HepG2 (cell line): ENCODE measurements around the gene GALNT15. TPM values are rescaled to one million over a fixed set of nuclear protein-coding genes. Genes with fewer than 3 reads are reported as not detected.

Experiments
- ATF1 ChIP-seq: IDR thresholded peaks from 2 replicates; pipeline ENCODE4 v1.6.1; 2016; ENCODE audit warnings: mild to moderate bottlenecking, control low read depth
- CTCF ChIP-seq: sonication (generic); formaldehyde crosslinking; IDR thresholded peaks from 2 replicates; pipeline ENCODE4 v1.5.0; 2020; ENCODE audit warnings: mild to moderate bottlenecking, missing genetic modification reagents, moderate library complexity
- ETV5 ChIP-seq: IDR thresholded peaks from 2 replicates; pipeline ENCODE4 v1.6.1; 2018; ENCODE audit warnings: missing biosample characterization, missing genetic modification reagents, inconsistent platforms, borderline replicate concordance
- FOXM1 ChIP-seq: sonication (generic); formaldehyde crosslinking; IDR thresholded peaks from 2 replicates; pipeline ENCODE4 v1.5.0; 2020; ENCODE audit warnings: missing genetic modification reagents
- HMG20B ChIP-seq: conservative IDR thresholded peaks from 2 replicates; pipeline ENCODE4 v1.6.1; 2016; ENCODE audit warnings: missing genetic modification reagents, missing compliant biosample characterization
- IRX3 ChIP-seq: sonication (generic); formaldehyde crosslinking; IDR thresholded peaks from 2 replicates; pipeline ENCODE4 v1.8.1; 2023; ENCODE audit warnings: mild to moderate bottlenecking, low read depth, missing genetic modification reagents, borderline replicate concordance
- NFE2 ChIP-seq: sonication (generic); formaldehyde crosslinking; IDR thresholded peaks from 2 replicates; pipeline ENCODE4 v1.4.0; 2020; ENCODE audit warnings: missing genetic modification reagents
- NKX3-1 ChIP-seq: sonication (generic); formaldehyde crosslinking; IDR thresholded peaks from 2 replicates; pipeline ENCODE4 v1.5.0; 2020; ENCODE audit warnings: missing genetic modification reagents
- PRPF4 ChIP-seq: fragments of 200-400 bp; formaldehyde crosslinking; IDR thresholded peaks from 2 replicates; pipeline ENCODE4 v1.6.1; 2016; ENCODE audit warnings: low read length, low read depth; ENCODE audit not compliant: poor library complexity, severe bottlenecking
- RFXANK ChIP-seq: IDR thresholded peaks from 2 replicates; pipeline ENCODE4 v1.6.1; 2016
- SALL1 ChIP-seq: sonication (generic); formaldehyde crosslinking; IDR thresholded peaks from 2 replicates; pipeline ENCODE4 v1.8.0; 2022; ENCODE audit warnings: mild to moderate bottlenecking, missing genetic modification reagents
- SYNCRIP ChIP-seq: fragments of 200-400 bp; formaldehyde crosslinking; IDR thresholded peaks from 2 replicates; pipeline ENCODE4 v1.6.1; 2018; ENCODE audit warnings: mild to moderate bottlenecking, low read depth, low read length; ENCODE audit not compliant: insufficient read depth
- TBX3 ChIP-seq: fragments of 450-650 bp; IDR thresholded peaks from 2 replicates; pipeline ENCODE4 v1.6.1; 2017; ENCODE audit warnings: antibody characterized with exemption, mild to moderate bottlenecking, inconsistent platforms, borderline replicate concordance
- TFE3 ChIP-seq: IDR thresholded peaks from 2 replicates; pipeline ENCODE4 v1.6.1; 2016
- YEATS4 ChIP-seq: sonication (generic); formaldehyde crosslinking; IDR thresholded peaks from 2 replicates; pipeline ENCODE4 v1.4.0; 2020; ENCODE audit warnings: missing genetic modification reagents, borderline replicate concordance
- ZNF251 ChIP-seq: sonication (generic); formaldehyde crosslinking; IDR thresholded peaks from 2 replicates; pipeline ENCODE4 v1.9.0; 2021; ENCODE audit warnings: mild to moderate bottlenecking, missing genetic modification reagents
- ZNF746 ChIP-seq: sonication (generic); formaldehyde crosslinking; IDR thresholded peaks from 2 replicates; pipeline ENCODE4 v1.8.0; 2022; ENCODE audit warnings: mild to moderate bottlenecking, missing genetic modification reagents
- ZNF772 ChIP-seq: sonication (generic); formaldehyde crosslinking; IDR thresholded peaks from 2 replicates; pipeline ENCODE4 v1.5.0; 2020; ENCODE audit warnings: mild to moderate bottlenecking, missing genetic modification reagents
- ZNF792 ChIP-seq: IDR thresholded peaks from 2 replicates; pipeline ENCODE4 v1.6.1; 2016
- polyA plus RNA-seq, 8 experiments: library from polyadenylated mRNA; depleted of rRNA in 3 of 8; stranded (reverse) in 7 of 8; unstranded in 1 of 8; fragments of >200 nt; fragmentation: Illumina TruSeq in 4 of 8; extraction: Trizol in 4 of 8; gene quantifications; 2 replicates each; pipeline versions ENCODE4 v1.2.1 to v1.2.3, GENCODE V29; 2011 to 2016; ENCODE audit warnings: low read depth in 4 of 8, missing spikeins in 1 of 8, mixed read lengths in 1 of 8; ENCODE audit not compliant: insufficient read depth in 1 of 8
- total RNA-seq, 5 experiments: library from RNA; depleted of rRNA; stranded (reverse); fragments of >200 nt; fragmentation: Illumina TruSeq; extraction: Trizol; gene quantifications; 2 replicates each; pipeline ENCODE4 v1.2.3, GENCODE V29; 2016; ENCODE audit warnings: low read depth in 1 of 5
- TF ChIP-seq, protein P1 (sequence below): sonication (generic); formaldehyde crosslinking; IDR thresholded peaks from 2 replicates; pipeline ENCODE4 v1.5.0; 2020; ENCODE audit warnings: mild to moderate bottlenecking, missing genetic modification reagents
- TF ChIP-seq, protein P2 (sequence below): sonication (generic); formaldehyde crosslinking; IDR thresholded peaks from 2 replicates; pipeline ENCODE4 v1.5.0; 2020; ENCODE audit warnings: mild to moderate bottlenecking, missing genetic modification reagents
- TF ChIP-seq, protein P3 (sequence below): sonication (generic); formaldehyde crosslinking; IDR thresholded peaks from 2 replicates; pipeline ENCODE4 v1.9.0; 2021; ENCODE audit warnings: missing genetic modification reagents, mild to moderate bottlenecking, borderline replicate concordance

The GALNT15 gene
- total and polyA plus RNA-seq, 2 of the 13 experiments (the other 11 are each of a cell fraction or from before 2014, with no cell fraction given): 0.02 to 0.04 TPM

GRCh38 chr3:16177962-16178627 is 3.6 kb downstream of the GALNT15 start (continued):
- no peak for TF ChIP-seq TFE3 (CRISPR knock-in tag)
- TF ChIP-seq YEATS4 (CRISPR knock-in tag): no peak
- no peak for TF ChIP-seq ZNF251
- no peak for TF ChIP-seq ZNF792 (CRISPR knock-in tag)
- peak; percentile 73 for TF ChIP-seq SALL1 (CRISPR knock-in tag)
- TF ChIP-seq SYNCRIP: no peak
- TF ChIP-seq, protein P1, sequence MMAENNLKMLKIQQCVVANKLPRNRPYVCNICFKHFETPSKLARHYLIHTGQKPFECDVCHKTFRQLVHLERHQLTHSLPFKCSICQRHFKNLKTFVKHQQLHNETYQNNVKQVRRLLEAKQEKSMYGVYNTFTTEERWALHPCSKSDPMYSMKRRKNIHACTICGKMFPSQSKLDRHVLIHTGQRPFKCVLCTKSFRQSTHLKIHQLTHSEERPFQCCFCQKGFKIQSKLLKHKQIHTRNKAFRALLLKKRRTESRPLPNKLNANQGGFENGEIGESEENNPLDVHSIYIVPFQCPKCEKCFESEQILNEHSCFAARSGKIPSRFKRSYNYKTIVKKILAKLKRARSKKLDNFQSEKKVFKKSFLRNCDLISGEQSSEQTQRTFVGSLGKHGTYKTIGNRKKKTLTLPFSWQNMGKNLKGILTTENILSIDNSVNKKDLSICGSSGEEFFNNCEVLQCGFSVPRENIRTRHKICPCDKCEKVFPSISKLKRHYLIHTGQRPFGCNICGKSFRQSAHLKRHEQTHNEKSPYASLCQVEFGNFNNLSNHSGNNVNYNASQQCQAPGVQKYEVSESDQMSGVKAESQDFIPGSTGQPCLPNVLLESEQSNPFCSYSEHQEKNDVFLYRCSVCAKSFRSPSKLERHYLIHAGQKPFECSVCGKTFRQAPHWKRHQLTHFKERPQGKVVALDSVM: no peak
- TF ChIP-seq ZNF772: no peak
- no peak for TF ChIP-seq TBX3
- no peak for TF ChIP-seq HMG20B
- no peak for TF ChIP-seq FOXM1 (CRISPR knock-in tag)
- no peak for TF ChIP-seq PRPF4
- peak; percentile 98 for TF ChIP-seq CTCF (CRISPR knock-in tag)
- no peak for TF ChIP-seq IRX3 (CRISPR knock-in tag)
- TF ChIP-seq ETV5 (CRISPR knock-in tag): no peak; the same call in 1 of the 2 replicates
- TF ChIP-seq NFE2: no peak
- TF ChIP-seq, protein P2, sequence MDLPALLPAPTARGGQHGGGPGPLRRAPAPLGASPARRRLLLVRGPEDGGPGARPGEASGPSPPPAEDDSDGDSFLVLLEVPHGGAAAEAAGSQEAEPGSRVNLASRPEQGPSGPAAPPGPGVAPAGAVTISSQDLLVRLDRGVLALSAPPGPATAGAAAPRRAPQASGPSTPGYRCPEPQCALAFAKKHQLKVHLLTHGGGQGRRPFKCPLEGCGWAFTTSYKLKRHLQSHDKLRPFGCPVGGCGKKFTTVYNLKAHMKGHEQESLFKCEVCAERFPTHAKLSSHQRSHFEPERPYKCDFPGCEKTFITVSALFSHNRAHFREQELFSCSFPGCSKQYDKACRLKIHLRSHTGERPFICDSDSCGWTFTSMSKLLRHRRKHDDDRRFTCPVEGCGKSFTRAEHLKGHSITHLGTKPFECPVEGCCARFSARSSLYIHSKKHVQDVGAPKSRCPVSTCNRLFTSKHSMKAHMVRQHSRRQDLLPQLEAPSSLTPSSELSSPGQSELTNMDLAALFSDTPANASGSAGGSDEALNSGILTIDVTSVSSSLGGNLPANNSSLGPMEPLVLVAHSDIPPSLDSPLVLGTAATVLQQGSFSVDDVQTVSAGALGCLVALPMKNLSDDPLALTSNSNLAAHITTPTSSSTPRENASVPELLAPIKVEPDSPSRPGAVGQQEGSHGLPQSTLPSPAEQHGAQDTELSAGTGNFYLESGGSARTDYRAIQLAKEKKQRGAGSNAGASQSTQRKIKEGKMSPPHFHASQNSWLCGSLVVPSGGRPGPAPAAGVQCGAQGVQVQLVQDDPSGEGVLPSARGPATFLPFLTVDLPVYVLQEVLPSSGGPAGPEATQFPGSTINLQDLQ: no peak
- TF ChIP-seq, protein P3, sequence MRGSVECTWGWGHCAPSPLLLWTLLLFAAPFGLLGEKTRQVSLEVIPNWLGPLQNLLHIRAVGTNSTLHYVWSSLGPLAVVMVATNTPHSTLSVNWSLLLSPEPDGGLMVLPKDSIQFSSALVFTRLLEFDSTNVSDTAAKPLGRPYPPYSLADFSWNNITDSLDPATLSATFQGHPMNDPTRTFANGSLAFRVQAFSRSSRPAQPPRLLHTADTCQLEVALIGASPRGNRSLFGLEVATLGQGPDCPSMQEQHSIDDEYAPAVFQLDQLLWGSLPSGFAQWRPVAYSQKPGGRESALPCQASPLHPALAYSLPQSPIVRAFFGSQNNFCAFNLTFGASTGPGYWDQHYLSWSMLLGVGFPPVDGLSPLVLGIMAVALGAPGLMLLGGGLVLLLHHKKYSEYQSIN (CRISPR knock-in tag): no peak
- TF ChIP-seq RFXANK: no peak
- TF ChIP-seq ATF1 (CRISPR knock-in tag): no peak
- TF ChIP-seq NKX3-1 (CRISPR knock-in tag): no peak
- no peak for TF ChIP-seq ZNF746
